Myocyte (in vitro differentiated cells): ENCODE data around the gene NINJ2. TPM values are rescaled to one million over a fixed set of nuclear protein-coding genes. Genes with fewer than 3 reads are reported as not detected.
"Not testable (repeated sequence)": the region's sequence is repeated elsewhere in the genome, so short reads cannot be mapped to it uniquely, and the experiment has no call there.

Experiments used
- DNase-seq: peaks from one replicate; pipeline ENCODE4 v3.0.0-alpha.2; 2012; ENCODE audit warnings: low read depth
- total RNA-seq: library from RNA; depleted of rRNA; stranded (reverse); fragments of >200 nt; gene quantifications from 2 replicates; pipeline ENCODE4 v1.2.3, GENCODE V29; 2014

NINJ2 gene
- total RNA-seq, 1 donor from 2014 or later, result 0.13 TPM

DNA sequence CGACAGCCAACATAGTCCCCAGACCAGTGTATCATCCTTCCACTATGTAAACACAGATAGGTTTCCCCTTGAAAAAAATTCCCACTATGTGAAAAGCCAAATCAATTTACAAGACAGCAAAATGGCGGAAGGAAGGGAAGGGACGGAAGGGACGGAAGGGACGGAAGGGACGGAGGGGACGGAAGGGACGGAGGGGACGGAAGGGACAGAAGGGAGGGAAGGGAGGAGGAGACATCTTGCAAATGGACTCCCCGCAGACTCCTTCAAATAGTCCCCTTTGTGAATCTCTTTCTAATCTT lies 75.3 kb downstream of the NINJ2 start:
- DNase-seq, result no peak

DNA sequence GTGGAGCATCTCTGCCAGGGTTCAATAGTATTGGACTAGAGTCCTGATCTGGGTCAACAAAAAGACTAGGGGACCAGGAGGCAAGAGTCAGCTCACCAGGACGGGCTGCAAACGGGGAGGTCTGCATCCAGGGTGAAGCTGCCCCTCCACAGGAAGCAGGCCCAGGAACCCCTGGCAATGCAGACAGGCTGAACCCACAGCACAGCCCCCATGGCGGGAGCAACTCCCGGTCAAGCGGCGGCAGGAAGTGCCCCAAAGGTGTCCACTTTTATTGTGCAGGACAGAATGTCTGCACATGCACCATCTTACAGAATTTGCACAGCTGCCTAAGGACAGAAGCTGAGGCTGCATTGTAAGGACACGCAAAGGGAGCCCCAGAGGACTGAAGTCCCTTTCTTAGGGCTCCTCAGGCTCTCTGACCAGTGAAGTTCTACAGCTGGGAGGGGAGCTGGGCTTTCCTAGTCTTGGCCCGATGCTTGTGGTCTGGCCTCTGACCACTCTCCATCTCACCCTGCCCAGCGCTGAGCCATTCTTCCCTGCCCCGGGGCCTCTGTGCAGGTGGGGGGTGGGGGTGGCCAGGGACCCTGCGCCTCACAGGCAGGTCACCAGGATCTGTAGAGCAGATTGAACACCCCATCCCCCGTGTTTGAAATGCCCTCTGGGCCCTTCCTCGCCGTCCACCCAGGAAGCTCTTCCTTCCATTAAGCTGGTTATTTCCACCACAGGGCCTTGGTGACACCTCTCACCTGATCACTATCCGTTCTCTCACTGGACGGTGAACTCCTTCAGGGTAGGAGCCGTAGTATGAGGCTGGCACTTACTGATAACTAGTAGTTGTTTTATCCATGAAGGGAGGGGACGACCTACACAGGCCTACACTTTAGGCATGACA lies 75.9 kb downstream of the NINJ2 start:
- no peak for DNase-seq

DNA sequence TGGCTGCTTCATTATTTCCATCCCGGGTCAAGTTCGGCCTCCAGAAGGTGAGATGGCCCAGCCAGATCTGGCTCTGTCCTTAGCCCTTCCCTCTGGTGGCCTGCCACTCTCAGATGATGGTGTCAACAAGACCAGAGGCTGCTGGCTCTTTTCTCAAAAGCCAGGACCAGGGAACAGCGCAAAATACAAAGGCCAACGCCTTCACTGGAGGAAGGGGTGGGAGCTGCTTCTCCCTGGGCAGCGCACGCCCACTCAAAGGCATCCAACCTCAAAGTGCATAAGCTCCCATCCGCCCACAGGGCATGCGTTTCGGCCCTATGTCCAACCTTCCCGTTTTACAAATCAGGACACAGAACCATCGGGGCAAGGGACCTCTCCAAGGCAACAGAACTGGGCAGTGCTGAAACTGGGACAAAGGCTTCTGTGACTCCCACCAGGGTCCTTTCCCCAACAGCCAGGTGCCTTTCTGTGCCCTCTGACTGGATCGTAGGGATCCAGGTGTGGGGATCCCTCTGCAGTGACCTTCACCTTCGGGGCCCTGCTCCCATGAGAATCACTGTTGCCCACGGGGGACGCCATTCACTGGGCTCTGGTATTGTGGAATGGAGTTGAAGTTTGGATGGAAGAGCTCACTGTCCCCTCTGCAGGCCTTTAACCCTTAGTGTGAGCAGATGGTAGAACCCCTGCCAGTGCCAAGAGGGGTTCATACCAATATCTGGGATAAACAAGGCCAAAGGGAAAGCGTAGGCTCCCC lies 76.8 kb downstream of the NINJ2 start:
- no peak for DNase-seq

DNA sequence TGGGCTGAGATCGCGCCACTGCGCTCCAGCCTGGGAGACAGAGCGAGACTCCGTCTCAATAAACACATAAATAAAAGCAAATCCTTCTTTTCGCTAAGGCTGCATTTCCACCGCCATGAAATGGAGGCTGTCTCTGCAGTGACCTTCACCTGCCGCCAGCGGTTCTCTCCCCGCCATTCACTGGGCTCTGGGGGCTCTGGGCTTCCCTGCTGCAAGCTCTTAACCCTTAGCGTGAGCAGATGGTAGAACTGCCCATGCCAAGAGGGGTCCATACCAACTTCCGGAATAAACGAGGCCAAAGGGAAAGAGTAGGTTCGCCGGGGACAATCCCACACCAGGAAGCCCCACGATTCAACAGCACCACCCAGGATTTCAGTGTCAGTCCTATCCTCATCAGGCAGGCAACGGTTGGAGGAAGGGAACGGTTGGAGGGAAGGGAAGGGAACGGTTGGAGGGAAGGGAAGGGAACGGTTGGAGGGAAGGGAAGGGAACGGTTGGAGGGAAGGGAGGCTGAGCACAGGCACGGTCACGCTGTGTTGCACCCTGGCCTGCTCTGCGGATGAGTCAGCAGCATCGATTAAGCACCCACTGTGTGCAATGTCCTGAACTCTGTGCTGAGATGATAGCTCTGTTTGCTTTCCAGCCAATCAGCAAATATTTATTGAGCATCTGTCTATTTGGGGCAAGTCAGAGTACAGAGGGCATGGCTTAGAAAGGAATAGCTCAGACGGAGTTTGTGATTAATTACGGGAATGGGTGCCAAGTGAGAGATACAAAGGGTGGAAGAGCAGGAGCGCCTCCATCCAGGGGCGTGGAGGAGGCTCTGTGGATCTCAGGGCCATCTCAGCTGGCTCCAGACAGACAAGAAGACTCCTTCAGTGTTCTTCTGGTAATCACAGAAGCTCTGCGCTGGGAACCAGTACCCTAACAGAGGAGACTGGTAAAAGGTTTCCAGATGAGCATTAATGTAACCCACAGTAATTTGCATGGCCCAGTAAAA lies 77.9 kb downstream of the NINJ2 start:
- no peak for DNase-seq

DNA sequence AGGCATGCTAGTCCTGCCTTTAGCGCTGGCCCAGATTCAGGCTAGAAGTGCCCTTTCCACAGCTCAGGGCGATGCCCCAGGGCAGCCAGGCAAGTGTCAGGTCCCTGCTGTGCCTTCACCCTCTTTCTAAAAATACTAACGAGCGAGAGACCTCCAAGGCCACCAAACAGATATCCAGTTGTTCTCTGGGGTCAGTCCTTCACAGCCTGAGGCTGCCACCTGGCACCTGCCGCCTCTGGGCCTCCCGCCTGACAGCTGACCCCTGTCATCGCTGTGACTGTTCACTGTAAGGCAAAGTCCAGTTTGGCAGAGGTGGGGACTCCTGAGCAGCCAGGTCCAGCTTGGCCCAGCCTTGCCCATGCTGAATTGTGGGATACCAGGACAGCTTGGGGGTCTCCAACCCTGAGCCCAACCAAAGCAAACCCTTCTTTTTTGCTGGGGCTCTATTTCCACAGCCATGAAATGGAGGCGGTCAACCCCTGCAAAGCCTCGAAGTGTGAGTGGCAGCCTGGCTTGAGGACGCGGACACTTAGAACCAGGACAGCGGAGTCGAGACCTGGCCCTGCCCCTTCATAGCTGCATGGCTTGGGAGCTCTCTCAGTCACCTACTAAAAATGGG lies 79.9 kb downstream of the NINJ2 start:
- DNase-seq, result peak; percentile 57

DNA sequence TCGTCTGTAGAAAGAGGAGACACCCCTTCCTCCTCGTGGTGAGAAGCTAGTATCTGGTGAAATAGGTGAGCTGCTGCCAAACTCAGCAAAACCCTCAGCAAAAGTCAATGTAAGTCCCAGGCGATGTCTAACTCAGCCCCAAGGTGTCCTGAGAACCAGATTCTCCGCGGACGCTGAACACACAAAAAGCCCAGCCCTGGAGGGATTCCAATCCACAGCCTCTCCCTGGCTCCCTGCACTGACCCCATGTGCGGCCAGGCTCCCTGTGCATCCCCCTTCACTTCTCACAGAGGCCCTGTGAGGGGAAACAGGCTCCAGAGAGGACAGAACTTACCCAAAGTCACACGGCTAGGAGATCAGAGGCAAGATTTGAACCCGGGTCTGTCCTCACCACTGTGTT lies 81.5 kb downstream of the NINJ2 start:
- DNase-seq, result no peak

DNA sequence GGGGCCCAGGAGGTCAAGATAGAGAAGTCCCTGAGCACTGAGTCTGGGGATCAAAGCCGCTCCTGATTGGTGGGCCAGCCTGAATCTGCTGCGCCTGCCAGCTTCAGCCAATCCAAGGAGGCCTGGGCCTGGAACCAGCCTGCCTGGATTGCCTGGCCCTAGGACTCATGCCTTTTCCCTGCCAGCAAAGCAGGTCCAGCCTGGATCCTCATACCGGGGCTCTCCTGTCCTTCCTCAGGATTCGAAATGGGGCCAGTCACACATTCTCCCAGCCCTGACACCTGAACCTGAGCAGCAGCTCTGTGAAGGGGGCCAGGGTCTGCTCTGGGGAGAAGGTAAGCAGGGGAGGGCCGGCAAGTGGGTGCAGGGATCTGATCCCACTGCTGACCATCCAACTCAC lies 81.9 kb downstream of the NINJ2 start:
- no peak for DNase-seq

DNA sequence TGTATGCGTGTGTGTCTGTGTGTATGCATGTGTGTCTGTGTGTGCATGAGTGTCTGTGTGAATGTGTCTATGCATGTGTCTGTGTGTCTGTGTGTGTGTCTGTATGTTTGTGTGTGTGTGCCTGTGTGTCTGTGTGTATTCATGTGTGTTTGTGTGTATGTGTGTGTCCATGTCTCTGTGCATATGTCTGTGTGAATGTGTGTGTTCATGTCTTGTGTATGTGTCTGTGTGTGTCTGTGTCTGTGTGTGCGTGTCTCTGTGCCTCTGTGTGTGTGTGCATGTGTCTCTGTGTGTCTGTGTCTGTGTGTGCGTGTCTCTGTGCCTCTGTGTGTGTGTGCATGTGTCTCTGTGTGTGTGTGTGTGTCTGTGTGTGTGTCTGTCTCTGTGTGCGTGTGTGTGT lies 82.4 kb downstream of the NINJ2 start:
- DNase-seq, result no peak

DNA sequence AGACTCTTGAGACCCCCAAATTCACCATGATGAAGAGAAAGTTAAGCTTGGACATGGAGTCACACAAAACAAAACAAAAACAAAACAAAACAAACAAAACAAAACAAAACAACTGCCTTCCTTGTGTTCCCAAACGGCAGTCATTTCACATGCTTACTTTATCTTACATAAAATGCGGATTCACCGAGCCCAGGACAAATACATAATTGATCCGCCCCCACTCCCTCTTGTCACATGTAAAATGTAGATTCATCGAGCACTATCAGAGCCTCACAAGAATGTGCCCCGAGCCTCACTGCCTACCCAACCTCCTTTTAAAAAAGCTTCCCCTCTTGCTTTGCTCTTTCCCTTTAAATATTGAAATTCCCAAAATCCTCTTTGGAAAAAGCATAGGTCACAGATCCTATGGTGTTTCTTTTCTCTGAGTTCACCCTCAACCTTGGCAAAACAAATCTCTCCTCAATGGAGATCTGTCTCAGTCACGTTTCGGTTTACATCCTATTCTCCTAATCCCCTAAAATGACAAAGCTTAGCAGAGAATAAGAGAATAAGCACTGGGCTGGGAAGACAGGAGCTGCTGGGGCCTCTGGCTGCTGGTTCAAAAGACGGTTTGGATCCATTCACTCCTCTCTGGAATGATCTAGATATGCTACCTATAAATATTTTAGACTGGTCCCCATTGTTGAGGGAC lies 83.7 kb downstream of the NINJ2 start:
- no peak for DNase-seq

DNA sequence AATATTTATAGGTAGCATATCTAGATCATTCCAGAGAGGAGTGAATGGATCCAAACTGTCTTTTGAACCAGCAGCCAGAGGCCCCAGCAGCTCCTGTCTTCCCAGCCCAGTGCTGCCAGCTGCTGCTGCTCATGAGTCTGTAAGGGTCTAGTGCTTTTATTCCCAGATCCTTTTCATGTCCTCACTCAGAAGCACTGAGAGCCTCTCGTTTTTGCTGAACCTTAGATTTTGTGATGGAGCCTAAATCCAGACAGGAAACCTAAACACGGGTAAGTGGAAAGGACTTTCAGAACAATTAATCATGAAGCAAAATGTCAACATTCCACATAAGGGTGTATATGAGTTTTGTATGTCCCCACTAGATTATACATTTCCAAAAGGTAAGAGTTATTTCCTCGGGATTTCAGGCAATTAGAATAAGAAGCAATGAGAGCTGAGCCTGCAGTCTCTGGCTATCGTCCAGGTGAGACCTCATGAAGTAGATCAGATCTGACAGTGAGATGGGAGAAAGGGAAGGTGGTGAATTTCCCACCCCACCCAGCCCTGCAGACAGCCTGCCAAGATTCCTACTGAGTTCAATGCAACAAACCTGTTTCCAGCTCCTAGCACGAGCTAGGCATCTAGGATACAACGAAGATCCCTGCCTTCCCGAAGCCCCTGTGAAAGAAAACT lies 84.4 kb downstream of the NINJ2 start:
- no peak for DNase-seq

DNA sequence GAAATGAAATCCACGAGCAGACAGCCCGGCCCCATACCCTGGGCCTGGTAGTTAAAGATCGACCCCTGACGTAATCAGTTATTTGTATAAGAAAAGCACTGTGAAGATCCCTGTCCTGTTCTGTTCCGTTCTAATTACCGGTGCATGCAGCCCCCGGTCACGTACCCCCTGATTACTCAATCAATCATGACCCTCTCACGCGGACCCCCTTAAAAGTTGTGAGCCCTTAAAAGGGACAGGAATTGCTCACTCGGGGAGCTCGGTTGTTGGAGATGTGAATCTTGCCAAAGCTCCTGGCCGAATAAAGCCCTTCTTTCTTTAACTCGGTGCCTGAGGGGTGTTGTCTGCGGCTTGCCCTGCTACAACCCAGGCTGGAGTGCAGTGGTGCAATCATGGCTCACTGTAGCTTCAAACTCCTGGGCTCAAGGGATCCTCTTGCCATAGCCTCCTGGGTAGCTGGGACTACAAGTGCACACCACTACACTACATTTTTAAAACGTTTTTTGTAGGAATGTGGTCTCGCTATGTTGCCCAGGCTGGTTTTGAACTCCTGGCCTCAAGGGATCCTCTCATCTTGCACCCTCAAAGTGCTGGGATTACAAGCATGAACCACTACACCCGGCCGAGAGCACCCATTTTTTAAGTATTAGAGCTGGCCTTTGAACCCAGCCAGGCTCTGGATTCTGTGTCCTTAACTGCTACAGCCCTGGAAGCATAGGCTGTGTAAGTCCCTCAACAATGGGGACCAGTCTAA lies 85.1 kb downstream of the NINJ2 start:
- not testable (repeated sequence) for DNase-seq

DNA sequence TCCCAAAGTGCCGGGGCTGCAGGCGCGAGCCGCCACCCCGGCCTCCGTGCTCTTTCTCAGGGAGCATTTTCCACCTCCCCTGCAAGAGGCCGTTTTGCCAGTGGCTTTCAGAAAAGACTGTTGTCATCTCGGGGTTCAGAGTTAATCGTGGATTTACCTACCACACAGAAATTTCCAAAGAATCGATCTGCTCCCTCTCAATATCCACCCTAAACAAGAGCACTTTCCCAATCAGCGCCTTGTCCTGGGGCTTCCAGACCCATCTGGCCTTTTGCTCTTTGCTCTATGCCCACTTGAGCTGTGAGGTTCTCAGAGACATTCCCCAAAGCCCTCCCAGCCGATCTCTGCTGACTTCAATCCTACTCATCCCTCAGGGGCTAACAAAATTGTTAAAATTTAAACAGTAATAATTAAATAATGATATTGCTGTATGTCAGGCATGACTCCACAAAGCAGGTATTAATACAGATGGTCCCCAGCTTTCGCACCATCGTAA lies 86.6 kb downstream of the NINJ2 start:
- no peak for DNase-seq

DNA sequence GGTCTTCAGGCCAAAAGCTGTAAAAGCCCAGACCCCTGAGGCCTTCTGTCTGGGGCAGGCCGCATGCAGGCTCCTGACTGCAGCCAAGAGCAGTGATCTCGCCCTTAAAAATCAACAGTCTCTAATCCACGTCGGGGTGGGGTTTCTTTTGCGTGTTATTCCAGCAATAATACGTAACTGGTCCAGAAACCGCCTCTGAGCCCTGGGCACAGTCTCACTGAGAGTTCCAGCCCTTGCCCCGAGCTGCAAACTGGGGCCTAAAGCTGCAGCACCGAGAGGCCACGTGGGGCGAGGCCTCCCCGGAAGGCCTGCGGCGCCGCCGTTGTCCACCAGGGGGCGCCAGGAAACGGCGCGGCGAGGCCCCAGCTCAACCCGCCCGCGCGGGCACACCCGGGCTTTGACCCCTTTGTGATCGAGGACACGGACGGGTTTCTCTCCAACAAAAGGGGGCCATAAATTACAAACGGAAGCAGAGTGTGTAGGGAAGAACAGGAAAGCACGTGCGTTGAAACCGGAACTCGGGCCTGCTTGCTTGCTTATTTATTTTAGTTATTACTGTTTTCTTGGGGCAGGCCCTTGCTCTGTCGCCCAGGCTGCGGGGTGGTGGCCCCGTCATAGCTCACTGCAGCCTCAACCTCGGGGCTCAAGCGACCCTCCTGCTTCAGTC lies 87.2 kb downstream of the NINJ2 start:
- DNase-seq, result peak; percentile 72

DNA sequence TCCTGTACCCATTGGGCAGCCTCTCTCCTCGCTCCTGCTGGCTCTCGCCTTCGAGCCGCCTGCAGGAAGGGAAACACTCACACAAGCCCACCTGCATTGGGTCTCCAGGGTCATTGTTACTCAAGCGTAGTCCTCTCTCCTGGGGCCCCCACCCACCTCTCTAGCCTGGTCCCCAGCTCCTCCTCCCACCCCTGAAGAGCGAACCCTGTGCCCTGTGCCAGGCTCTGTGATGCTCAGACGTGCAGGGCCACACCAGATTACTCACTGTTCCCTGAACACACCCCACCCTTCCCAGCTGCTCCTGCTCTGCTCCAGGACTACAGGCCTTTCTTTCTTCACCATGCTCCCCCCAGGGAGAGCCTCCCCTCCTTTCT lies 88.1 kb downstream of the NINJ2 start:
- peak; percentile 32 for DNase-seq

DNA sequence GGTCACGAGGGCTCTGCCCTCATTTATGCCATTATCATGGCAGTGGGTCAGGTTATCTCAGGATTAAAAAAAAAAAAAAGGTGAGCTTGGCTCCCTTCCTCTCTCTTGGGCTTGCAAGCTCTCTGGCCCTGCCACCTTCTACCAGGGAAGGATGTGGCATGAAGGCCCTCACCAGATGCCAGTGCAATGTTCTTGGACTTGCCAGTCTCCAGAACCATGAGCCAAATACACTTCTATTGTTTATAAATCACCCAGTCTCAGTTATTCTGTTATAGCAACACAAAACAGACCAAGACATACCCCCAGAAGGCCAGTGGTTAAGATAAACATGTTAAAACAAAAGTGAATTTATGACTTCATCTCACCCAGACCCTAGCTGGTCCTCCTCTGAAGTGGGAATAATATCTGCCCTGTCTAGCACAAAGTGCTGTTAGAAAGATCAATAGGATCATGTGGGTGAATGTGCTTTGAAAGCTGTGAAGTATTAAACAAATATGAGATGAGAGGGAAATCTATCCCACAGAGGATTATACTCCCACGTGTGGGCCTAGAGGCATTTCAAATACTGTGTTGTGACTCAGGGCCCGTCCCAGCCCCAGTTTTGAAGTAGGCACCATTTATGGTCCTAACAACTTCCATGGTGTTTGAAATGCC lies 88.6 kb downstream of the NINJ2 start:
- DNase-seq, result peak; percentile 37

DNA sequence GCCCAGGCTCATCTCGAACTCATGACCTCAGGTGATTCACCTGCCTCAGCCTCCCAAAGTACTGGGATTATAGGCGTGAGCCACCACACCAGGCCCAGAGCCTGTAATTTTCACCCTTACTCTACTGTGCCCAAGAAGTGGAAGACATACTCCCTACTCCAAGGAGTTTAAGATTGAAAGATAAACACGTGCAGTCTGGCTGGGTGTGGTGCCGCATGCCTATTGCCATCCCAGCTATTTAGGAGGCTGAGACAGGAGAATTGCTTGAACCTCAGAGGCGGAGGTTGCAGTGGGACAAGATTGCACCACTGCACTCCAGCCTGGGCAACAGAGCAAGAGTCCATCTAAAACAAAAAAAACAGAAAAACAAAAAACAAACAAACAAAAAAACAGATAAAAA lies 90.0 kb downstream of the NINJ2 start:
- no peak for DNase-seq

DNA sequence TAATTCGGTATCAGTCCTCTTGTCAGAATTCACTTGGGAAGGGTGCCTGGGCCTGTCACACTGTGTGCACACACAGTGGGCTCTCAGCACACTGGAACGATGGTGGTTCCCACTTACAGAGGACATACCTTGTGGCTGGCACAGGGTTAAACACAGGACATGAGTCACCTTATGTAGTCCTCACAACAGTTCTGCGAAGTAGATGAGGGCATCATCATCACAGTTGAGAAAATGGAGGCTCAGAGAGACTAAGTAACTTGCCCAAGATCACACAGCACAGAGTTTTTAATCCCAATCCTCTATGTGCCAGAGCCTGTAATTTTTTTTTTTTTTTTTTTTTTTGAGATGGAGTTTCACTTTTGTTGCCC lies 90.7 kb downstream of the NINJ2 start:
- DNase-seq, result no peak
